GM12873 (cell line): ENCODE measurements around the gene N4BP2L2.

Experiments used
- TF ChIP-seq, protein P1 (sequence below): IDR thresholded peaks from 2 replicates; pipeline ENCODE4 v1.5.1; 2012; ENCODE audit warnings: low read depth, mild to moderate bottlenecking, moderate library complexity, low read length, control low read depth; ENCODE audit not compliant: insufficient read depth; ENCODE audit errors: missing control alignments

N4BP2L2 gene

DNA sequence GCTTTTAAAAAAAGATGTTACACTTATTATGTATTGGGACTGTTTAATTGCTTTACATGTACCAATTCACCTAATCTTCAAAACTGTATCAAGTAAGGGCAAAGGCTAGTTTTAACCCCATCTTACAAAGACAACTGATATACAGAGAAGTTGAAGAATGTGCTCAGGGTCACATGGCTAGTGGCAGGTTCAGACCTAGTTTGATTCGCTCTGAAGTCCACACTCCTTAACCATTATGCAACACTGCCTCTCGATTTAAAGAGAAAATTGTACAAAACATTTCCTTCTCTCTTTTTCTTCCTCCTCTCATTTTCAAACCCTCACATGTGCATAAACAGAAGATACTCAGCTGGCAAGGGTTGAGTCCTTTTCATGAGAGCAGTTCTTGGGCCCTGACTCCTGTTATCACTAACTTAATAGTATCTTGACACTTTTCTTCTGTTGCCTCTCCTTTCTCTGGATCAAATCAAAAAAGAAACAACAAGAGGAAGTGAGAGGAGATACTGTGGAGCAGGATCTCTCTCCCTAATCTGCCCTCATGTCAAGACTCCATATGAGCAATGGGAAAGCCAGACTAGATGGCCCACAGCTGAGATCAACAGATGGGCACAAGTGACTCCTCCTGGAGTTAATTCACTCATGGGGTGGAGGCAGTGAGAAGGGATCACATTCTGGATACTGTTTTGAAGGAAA, 91.7 kb downstream of the N4BP2L2 start:
- TF ChIP-seq, protein P1, sequence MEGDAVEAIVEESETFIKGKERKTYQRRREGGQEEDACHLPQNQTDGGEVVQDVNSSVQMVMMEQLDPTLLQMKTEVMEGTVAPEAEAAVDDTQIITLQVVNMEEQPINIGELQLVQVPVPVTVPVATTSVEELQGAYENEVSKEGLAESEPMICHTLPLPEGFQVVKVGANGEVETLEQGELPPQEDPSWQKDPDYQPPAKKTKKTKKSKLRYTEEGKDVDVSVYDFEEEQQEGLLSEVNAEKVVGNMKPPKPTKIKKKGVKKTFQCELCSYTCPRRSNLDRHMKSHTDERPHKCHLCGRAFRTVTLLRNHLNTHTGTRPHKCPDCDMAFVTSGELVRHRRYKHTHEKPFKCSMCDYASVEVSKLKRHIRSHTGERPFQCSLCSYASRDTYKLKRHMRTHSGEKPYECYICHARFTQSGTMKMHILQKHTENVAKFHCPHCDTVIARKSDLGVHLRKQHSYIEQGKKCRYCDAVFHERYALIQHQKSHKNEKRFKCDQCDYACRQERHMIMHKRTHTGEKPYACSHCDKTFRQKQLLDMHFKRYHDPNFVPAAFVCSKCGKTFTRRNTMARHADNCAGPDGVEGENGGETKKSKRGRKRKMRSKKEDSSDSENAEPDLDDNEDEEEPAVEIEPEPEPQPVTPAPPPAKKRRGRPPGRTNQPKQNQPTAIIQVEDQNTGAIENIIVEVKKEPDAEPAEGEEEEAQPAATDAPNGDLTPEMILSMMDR = no peak

DNA sequence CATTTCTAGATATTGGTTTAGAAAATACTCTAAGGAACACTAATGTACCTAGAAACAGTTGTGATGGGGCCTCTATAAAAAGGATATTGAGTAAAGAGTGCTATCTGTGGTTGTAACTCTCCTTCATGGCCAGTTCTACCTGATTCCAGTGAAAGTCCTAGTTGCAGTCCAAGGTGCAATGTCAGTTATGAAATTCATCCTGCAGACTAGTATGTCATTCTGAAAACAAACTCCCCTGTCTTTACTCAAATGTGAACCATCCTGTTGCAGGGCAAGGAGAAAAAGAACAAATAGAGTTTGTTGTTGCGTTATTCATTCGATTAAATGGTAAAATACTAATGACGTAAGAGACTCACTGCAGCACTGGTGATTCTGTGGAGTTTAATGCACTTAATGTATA, 92.4 kb downstream of the N4BP2L2 start:
- TF ChIP-seq, protein P1 = no peak

DNA sequence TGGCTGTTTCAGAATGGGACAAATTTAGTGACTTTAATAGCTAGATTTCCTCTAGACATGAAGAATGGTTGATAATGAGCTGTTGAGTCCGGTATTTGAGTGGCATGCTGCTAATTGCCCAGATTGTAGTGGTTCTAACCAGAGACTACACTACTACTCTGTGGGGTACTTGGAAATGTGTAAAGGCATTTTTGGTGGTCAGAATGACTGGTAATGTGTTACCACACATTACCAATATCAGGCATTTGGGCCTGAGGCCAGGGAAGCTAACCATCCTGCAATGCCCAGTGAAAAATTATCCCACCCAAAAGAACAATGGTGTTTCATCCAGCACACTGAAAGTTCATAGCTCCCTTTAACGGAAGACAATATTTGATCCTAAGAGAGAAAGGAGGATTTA, 93.1 kb downstream of the N4BP2L2 start:
- TF ChIP-seq, protein P1 = no peak

DNA sequence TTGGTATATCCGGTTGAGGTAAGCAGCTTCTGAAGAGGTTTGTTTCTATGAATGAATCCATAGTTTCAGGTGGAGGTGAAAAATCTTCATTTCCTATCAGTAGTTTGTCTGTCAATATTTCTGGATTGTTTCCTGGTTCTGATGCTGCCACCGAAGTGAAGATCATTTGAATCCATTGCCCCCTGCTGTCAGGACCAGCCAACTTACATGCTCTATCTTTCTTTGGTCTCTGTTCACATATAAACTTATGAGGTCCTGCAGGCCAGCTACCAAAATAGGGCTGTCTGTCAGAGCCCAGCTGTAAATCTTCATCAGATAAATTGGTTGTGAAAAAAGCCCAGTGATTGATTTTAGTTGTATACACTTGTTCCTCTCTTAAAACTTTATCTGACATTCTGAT, 95.5 kb downstream of the N4BP2L2 start:
- TF ChIP-seq, protein P1 = peak; percentile 58

DNA sequence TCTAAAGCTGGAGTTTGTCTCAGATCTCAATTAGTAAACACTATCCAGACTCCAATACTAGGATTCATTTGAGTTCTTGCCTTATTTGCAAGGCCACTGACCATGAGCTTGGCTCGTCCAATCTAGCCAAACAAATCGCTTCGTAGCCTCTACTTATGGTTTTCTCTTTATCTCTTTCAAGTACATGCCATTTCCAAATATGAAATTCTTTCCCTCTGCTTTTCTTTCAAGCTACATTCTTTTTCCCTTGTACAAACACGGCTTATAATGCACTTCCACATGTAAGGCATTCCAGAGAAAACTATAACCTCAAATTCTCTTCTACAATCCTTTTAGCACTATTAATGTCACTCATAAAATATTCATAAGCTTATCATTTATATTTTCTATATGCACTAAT, 99.7 kb downstream of the N4BP2L2 start:
- TF ChIP-seq, protein P1 = no peak

DNA sequence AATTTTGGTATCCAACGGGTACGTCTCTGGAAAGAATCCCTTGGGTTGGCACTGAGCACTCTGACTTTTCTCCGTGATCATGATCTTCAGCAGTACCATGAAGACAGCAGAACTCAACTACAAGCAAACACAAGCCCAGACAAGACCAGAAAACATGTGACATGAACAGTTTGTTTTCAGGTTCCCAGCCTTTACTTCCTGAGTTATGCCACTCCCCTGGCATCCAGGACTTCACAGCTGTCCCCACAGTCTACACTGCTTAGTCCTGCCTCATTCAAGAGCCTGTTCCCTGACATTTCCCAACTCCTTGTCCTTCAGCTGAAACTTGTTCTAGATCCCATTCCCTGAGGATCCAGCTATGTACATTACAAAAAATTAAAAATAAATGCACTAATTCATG, 105.7 kb downstream of the N4BP2L2 start:
- TF ChIP-seq, protein P1 = no peak

DNA sequence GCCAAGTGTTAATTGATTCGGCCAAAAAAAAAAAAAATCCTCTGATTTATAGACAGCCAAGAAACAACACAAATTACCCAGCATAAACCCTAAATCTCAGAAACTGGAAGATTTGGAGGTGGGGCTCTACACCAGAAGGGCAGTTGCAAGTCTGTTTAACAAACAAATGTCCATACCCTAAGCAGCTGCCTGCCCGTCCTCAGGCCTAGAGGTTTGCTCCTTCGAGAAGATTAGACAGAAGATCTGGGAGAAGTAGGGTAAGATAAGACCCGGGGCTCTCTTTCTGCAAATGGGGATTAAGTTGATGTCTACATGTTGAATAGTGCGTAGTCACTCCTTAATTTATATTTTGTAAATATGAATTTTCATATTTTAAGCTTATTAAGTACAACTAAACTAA, 107.2 kb downstream of the N4BP2L2 start:
- TF ChIP-seq, protein P1 = no peak
